Measurements from ENCODE around the gene UTP25. TPM values are rescaled to one million over a fixed set of nuclear protein-coding genes. Genes with fewer than 3 reads are reported as not detected.

UTP25 gene, protein sequence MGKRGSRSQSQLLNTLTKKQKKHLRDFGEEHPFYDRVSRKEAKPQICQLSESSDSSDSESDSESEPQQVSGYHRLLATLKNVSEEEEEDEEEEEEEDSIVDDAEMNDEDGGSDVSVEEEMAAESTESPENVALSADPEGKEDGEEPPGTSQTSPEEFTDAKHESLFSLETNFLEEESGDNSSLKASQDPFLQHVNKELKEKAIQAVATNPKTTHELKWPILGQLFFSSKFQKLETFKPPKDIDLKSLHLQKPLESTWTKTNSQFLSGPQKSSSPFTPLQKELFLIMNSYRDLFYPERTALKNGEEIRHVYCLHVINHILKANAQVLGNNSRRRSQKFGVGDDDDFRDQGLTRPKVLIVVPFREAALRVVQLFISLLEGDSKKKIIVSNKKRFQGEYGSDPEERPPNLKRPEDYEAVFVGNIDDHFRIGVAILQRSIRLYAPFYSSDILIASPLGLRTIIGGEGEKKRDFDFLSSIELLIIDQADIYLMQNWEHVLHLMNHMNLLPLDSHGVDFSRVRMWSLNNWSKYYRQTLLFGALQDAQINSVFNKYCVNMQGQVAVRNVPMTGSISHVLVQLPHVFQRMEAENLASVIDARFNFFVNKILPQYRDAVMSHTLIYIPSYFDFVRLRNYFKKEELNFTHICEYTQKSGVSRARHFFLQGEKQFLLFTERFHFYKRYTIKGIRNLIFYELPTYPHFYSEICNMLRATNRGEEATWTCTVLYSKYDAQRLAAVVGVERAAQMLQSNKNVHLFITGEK
- 10.4 and 12.8 TPM in 2 replicates for total RNA-seq (2014; rRNA removed; shearing (Covaris generic))
- 8.4 and 10.5 TPM in 2 replicates for total RNA-seq (2022)
- percentile 83 among the genes with signal in this experiment for Bru-seq, nascent RNA
- percentile 61 among the genes with signal in this experiment for BruChase-seq, experiment 1, labeled RNA remaining after a 6-hour chase
- BruChase-seq, experiment 2, labeled RNA remaining after a 2-hour chase: percentile 81 among the genes with signal in this experiment
- long read RNA-seq, full-length matches to known transcripts: 32 of 48 reads
- long read RNA-seq, partial matches to known transcripts: 0 of 48 reads
- long read RNA-seq, other reads (novel, unspliced or antisense): 16 of 48 reads

DNA sequence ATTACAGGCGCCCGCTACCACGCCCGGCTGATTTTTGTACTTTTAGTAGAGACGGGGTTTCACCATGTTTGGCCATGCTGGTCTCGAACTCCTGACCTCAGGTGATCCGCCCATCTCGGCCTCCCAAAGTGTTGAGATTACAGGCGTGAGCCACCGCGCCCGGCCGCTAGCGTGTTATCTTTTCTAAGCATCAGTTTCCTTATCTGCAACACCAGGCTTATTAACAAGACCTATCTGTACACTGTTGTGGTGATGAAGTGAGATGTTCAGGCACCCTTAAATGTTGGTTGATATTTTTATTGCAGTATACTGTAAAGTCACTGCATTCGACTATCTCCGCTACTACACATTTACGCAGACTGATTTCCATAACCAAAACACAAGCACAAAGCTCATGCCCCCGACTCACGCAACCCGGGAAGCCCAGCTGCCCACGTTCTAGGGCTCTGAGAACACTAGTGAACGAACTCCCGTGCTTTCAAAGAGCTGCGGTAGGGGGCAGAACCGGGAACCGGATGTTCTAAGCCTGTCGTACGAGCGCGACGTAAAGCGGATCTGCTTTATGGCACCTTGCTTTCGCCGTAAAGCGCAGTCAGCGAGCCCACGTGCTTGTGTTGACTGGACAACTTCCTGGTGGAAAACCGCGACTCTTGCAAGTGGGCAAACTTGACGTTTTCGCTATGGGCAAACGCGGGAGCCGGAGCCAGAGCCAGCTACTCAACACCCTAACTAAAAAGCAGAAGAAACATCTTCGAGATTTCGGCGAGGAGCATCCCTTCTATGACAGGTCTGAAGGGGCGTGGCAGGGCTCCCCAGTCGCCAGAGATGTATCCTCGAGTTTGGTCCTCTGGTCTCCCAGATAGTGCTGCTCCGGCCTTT lies at the start of gene UTP25:
TSS of gene UTP25 (plus strand) at position 589 of the 879 bp plus-strand sequence. CDS start at position 681, 92 bp downstream.
- Histone ChIP-seq H3K27ac (ENCODE audit: low read depth, low read length, poor library complexity, severe bottlenecking) (peak within 1 kb of the TSS; percentile 56), H3K4me3 (ENCODE audit: low read depth, low read length, poor library complexity, severe bottlenecking) (peak within 1 kb of the TSS; percentile 98), H3K9me2 (ENCODE audit: insufficient read depth, low read length) (no peaks in the 10 kb centered on the region), H2AFZ (ENCODE audit: low read length) (peak within 1 kb of the TSS; percentile 91), H3K4me2 (ENCODE audit: low read length) (peak within 1 kb of the TSS; percentile 72), H3K9me3 (ENCODE audit: low read length) (no peaks in the 10 kb centered on the region), H3K79me2 (ENCODE audit: insufficient read depth, low read depth, low read length) (peaks cover 29% of the 10 kb centered on the region), H4K20me1 (ENCODE audit: insufficient read depth, low read length) (no peaks in the 10 kb centered on the region), H3K36me3 (ENCODE audit: insufficient read depth, low read length) (peaks cover 30% of the 10 kb centered on the region), H3K4me1 (ENCODE audit: insufficient read depth, low read length, poor library complexity, severe bottlenecking) (peaks cover 19% of the 10 kb centered on the region)
- BruUV-seq (replicated peaks): no TSS peak
- ChIA-PET CTCF (ENCODE audit: unreplicated experiment) (no interaction called here), POLR2A (interaction anchor here (1.0 to 1.8 kb wide), 2 partner anchors 10 to 505 kb away, joined by 3 to 8 read pairs; no protein-coding TSS in a partner anchor)
- TF ChIP-seq, protein P1, sequence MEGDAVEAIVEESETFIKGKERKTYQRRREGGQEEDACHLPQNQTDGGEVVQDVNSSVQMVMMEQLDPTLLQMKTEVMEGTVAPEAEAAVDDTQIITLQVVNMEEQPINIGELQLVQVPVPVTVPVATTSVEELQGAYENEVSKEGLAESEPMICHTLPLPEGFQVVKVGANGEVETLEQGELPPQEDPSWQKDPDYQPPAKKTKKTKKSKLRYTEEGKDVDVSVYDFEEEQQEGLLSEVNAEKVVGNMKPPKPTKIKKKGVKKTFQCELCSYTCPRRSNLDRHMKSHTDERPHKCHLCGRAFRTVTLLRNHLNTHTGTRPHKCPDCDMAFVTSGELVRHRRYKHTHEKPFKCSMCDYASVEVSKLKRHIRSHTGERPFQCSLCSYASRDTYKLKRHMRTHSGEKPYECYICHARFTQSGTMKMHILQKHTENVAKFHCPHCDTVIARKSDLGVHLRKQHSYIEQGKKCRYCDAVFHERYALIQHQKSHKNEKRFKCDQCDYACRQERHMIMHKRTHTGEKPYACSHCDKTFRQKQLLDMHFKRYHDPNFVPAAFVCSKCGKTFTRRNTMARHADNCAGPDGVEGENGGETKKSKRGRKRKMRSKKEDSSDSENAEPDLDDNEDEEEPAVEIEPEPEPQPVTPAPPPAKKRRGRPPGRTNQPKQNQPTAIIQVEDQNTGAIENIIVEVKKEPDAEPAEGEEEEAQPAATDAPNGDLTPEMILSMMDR (conservative IDR thresholded peaks at IDR 0.05; ENCODE audit: low read length): peak; percentile 78
- no peak for TF ChIP-seq EZH2phosphoT487 (IDR thresholded peaks at IDR 0.05; ENCODE audit: borderline replicate concordance, low read depth, low read length)
- intact Hi-C loops (cut with micrococcal nuclease; ENCODE audit: unreplicated experiment): loop anchor here (2.0 to 5.0 kb wide), 3 partner anchors 45 to 1750 kb away; partner anchors contain the start of genes C1orf74, SLC30A1 and TRAF3IP3
- DNase-seq (ENCODE audit: low spot score): peak; percentile 98

DNA sequence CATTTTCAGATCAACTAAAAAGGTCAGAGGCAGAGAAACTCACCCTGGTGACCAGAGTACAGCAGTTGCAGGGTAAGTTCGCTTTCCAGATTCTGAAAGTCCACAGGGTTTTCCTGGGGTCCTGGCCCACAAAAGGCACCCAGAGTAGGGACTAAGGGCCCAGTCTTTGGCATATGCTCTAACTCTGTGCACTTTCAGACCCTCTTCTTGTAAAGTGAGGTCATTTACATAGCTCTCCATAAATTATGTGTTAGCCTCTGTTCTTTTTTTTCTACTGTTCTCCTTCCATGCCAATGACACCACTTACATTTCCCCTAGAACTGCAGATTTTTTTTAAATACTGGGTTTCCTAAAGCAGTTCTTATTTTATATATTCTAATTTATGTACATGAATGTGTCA lies 49.7 kb upstream of the UTP25 start:
- ChIA-PET POLR2A (interaction anchor here (0.5 to 0.6 kb wide), 2 partner anchors 142 to 575 kb away, joined by 3 read pairs; no protein-coding TSS in a partner anchor), CTCF (ENCODE audit: unreplicated experiment) (no interaction called here)
- TF ChIP-seq EZH2phosphoT487 (IDR thresholded peaks at IDR 0.05; ENCODE audit: borderline replicate concordance, low read depth, low read length): no peak
- TF ChIP-seq, protein P1 (conservative IDR thresholded peaks at IDR 0.05; ENCODE audit: low read length): no peak
- no peaks in the 10 kb centered on the region for H3K9me3 ChIP-seq (ENCODE audit: low read length)
- no TSS peak for BruUV-seq (replicated peaks)
- intact Hi-C loops (cut with micrococcal nuclease; ENCODE audit: unreplicated experiment): no loop called here
- H3K36me3 ChIP-seq (ENCODE audit: insufficient read depth, low read length): peaks cover 72% of the 10 kb centered on the region
- H2AFZ ChIP-seq (ENCODE audit: low read length): no peak overlapping the region
- H3K79me2 ChIP-seq (ENCODE audit: insufficient read depth, low read depth, low read length): no peaks in the 10 kb centered on the region
- no peak for DNase-seq (ENCODE audit: low spot score)
- H3K9me2 ChIP-seq (ENCODE audit: insufficient read depth, low read length): no peaks in the 10 kb centered on the region
- H3K4me1 ChIP-seq (ENCODE audit: insufficient read depth, low read length, poor library complexity, severe bottlenecking): peaks cover 27% of the 10 kb centered on the region
- H3K4me2 ChIP-seq (ENCODE audit: low read length): no peak overlapping the region
- no peak overlapping the region for H3K27ac ChIP-seq (ENCODE audit: low read depth, low read length, poor library complexity, severe bottlenecking)
- H4K20me1 ChIP-seq (ENCODE audit: insufficient read depth, low read length): no peaks in the 10 kb centered on the region
- H3K4me3 ChIP-seq (ENCODE audit: low read depth, low read length, poor library complexity, severe bottlenecking): no peak overlapping the region
